Activated effector memory CD4-positive, alpha-beta T cell treated with anti-CD3 and anti-CD28 coated beads, Interleukin-2, amount 50 U/mL, for 16 hours (primary cell): Measurements from ENCODE around the gene NLK.

Source experiments
- DNase-seq: peaks from one replicate; pipeline ENCODE4 v3.0.0-alpha.2; 2020

Gene NLK

GRCh38 chr17:28041068-28041843 lies 1.2 kb upstream of the NLK start:
- peak; percentile 100 for DNase-seq

DNA sequence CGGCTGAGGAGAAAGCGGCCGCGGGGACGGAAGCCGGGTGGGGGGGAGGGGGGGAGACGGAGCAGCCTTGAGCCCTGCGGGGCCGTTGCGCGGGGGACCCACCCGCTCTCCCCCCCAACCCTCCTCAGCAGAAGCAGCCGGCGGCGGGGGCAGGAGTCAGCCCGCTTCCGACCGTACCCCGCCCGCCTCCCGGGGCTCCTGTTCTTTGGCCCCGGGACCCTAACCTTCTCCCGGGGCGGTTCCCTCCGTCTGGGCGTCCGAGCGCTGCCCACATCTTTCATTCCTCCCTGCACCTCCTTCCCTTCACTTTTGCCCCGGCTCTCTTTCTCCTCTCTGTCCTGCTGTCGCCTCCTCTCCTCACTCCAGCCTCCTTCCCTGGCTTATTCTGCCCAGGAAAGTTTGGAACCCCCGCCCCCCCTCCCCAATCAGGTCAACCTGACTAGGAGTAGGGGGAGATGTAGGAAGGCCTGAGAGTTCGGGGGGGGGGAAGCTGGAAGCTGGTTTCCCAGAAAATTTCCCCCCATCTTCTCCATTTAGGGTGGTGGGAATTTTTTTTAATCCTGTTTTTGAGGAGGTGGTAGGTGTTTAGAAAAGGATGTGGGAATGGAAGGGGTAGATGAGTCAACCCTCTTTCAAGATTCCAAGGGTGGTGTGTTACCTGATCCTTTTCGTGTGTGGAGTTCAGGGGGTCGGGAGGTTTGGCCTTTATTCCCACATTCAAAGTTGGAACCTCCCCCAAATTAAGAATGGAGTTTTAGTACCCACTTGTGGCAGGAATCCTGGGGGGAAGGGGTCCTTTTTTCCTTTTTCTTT lies 427 bp upstream of the NLK start:
- no peak for DNase-seq

- no peak for DNase-seq
Observed at GRCh38 chr17:28042721-28043291, 329 bp downstream of the NLK start.

- no peak for DNase-seq
Observed at GRCh38 chr17:28043296-28043695, 819 bp downstream of the NLK start.

DNA sequence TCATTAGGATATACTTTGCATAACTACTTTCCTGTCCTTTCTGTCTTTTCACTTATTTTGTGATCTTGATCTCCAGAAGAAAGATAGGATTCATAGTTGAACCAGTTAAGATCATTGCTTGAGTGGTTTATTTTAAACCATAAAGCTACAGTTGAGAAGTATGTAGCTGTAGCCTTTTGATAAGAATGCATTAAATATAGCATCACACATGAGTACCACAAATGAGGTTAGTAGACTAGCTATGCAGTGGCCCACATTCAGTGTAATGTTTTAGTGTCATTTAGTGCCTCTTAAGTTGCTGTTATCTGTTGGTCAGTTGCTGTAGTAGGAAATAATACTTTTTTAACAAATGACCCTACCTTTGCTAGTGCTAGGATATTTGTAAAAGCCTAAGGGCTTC lies 1.3 kb downstream of the NLK start:
- no peak for DNase-seq

DNA sequence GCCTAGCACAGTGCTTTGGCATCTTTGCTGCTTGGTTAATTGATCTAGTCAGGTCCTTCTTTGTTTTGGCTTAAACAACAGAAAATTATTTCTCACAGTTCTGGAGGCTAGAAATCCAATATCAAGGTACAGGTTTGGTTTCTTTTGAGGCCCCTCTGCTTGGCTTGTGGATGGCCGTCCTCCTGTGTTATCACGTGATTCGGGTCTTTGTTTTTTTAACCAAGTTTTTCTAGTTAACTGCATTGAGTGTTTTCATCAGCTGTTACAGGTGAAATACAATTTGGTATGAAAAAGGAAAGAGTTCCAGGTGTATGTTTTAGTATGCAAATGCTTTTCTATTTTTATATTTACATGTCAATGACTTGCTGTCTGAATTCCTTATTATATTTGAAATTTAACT lies 2.8 kb downstream of the NLK start:
- no peak for DNase-seq

DNA sequence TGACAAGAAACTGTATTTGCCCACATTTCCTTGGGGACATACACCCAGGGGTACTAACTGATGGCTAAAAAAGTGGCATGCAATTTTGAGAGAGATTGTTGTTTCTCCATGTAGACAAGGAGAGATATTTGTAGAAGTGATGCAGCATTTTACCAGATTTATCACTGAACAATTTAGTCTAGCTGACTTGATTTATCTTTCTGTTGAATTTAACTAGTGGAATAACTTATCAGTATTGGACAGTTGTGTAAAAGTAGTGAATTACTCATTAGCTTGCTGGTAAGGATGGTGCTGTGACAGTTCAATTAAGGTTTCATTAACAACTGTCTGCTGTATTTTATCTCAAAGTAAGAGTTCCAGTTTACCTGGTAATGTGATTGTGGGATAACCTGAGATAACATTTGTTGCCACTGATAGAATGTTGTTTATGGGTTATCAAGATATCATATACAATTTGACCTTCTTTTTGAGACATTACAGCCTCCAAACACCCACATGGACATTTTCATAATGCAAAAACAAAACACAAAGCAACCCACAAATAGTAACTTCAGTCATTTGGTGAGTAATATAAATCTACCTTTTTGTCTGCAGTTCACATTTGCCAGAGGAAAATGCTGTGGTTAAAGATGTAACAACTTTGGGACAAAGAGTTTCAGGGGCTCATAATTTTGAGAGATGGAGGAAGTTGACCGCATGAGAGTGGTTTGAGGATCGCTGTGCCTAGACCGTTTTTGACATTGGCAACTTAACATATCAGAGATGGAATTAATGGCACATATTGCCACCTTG lies 3.8 kb downstream of the NLK start:
- no peak for DNase-seq

DNA sequence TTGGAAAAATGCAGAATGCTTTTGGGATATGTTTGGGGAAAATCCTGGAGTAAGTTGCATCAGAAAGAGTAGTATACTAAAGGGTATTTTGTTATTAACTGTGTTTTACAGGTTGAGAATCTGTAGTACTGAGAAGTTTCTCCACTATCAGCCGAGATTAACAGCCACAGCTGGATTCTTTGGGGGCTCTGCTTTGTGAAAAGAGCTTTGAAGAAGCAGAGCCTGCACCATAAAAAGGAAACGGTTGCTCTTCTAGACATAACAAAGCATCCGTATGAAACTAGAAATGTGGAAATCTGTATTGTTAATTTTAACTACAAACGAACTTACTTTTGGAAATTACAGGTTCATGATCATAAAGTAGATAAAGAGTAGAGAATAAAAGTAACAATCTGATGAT lies 5.3 kb downstream of the NLK start:
- DNase-seq = no peak

DNA sequence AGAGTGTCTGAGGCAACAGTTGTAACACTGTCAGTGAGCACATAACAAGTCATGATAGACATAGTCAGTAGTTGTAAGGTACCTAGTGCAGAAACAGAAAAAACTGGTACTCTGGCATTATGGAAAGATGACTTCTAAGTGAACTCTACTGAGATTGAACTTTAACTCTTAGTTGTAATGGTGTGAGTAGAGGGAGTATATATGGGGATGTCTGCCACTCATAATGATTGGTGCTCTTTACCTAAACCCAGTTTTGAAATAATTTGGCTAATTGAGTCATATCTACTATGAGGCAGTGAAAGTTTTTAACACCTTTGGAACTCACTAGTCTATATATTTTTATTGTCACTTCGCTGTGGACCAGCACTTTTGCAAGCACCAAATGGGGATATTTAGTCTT lies 6.6 kb downstream of the NLK start:
- DNase-seq = no peak

- no peak for DNase-seq
Observed at GRCh38 chr17:28053044-28053670, 10.7 kb downstream of the NLK start.

- DNase-seq = no peak
Observed at GRCh38 chr17:28053725-28054124, 11.2 kb downstream of the NLK start.

- DNase-seq = no peak
Observed at GRCh38 chr17:28055546-28056275, 13.2 kb downstream of the NLK start.

GRCh38 chr17:28056276-28056620 lies 13.8 kb downstream of the NLK start:
- no peak for DNase-seq

- DNase-seq = no peak
Observed at GRCh38 chr17:28057731-28058246, 15.3 kb downstream of the NLK start.

DNA sequence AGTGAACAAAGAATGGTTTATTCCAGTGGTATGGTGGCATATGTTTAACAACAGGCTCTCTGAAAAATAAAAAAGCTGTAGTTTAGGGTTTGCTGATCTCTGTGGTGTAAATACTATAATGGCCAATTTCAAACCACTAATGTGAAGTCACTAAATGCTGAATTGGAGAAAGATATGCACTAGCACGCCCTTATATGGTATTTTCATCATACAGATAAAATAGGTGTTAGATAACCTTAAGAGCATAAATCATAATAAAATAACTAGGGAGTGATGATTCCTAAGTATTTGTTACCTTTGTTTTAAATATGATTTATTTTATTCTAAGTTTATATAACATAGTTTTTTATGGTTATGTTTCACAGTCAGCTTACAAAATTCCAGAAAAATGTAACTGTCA lies 17.2 kb downstream of the NLK start:
- no peak for DNase-seq

DNA sequence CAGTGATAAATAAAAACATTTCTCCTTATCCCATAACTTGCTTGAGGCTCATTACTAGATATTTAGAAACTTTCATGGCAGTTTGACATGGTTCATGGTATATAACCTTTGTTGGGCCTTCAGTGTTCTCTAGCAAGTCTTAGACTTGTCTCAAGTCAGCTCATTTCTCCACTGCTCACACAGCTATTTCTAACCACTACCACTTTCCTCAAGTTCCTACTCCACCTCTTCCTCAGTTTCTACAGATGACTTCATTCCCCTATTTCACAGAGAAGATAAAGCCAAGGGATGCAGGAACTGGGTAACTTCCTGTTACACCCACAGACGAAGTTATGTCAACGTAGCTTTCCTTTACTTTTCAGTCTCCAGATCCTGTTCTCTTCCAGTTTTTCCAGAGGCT lies 23.2 kb downstream of the NLK start:
- DNase-seq = no peak

DNA sequence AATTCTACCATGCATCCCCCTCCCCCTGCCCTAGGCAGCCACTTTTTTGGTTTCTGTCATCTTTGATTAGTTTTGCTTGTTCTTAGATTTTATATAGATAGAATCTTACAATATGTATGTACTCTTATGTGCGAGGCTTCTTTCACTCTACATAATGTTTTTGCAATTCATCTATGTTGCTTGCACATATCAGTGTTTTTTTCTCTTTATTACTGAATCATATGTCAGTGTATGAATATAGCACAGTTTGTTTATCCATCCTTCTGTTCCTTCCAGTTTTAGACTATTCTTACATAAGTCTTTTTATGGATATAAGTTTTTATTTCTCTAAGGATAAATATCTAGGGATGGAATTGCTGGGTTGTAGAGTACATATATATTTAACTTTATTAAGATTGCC lies 26.6 kb downstream of the NLK start:
- no peak for DNase-seq

DNA sequence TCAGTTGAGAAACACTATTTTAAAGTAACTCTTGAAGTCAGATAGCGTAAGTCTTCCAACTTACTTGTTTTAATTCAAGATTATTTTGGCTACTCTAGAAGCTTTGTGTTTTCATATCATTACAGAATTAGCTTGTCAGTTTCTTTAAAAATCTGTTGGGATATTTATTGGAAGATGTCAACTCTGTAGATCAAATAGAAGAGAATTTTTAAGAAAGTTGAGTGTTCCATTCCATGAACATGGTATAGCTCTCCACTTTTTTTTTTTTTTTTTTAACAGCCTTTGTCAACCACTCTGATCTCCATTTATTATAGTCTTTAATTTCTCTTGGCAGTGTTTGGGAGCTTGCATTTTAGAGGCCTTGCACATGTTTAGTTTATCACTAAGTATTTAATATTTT lies 28.7 kb downstream of the NLK start:
- DNase-seq = no peak

- no peak for DNase-seq
Observed at GRCh38 chr17:28071891-28072606, 29.6 kb downstream of the NLK start.

DNA sequence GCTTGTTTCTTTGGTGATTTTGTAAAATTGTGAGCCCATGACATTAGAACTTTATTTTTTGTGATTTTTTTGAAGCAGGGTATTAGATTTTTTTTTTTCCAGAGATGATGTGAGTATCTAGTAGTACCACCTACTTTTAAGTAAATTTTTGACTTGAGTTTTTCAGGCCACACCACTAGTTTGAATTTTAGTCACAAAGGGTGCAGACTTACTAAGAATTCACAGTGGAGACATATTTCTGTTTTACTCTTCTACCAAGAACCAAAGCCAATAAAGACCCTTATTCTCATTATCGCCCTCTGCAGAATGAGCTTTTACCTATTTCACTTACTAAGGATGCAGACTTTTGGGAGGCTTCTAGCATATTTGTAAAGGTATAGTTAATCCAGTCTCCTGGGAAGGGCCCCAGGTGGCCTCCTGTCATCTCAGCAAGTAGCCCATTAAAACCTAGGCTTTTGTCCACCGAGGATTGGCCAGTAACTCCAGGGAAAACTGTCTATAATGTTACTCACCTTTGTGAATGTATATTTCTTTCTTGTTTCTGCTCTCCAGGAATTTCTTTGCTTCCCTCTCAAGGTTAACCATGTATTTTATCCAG lies 30.6 kb downstream of the NLK start:
- DNase-seq = no peak

- no peak for DNase-seq
Observed at GRCh38 chr17:28074010-28074409, 31.5 kb downstream of the NLK start.
